Suprapubic skin (tissue), 4 donors: ENCODE data around the gene ZBTB40.

Experiments used
- POLR2A ChIP-seq, 2 donors: fragments of 450-650 bp; IDR thresholded peaks; one replicate each; pipeline ENCODE4 v1.6.1; 2017; ENCODE audit warnings: antibody characterized with exemption in 2 of 2, mild to moderate bottlenecking in 2 of 2, moderate library complexity in 2 of 2
- POLR2AphosphoS5 ChIP-seq, 3 donors: sonication (generic); formaldehyde crosslinking; IDR thresholded peaks; one replicate each; pipeline ENCODE4 v1.6.1; 2017; ENCODE audit warnings: antibody characterized with exemption in 3 of 3
- TF ChIP-seq, protein P1 (sequence below), 2 donors: fragments of 200-600 bp in 1 of 2; fragments of 450-650 bp in 1 of 2; sonication (generic) in 1 of 2; IDR thresholded peaks; one replicate each; pipeline ENCODE4 v1.5.1; 2016 to 2019; ENCODE audit warnings: antibody characterized with exemption in 2 of 2, mild to moderate bottlenecking in 1 of 2, moderate library complexity in 1 of 2

DNA sequence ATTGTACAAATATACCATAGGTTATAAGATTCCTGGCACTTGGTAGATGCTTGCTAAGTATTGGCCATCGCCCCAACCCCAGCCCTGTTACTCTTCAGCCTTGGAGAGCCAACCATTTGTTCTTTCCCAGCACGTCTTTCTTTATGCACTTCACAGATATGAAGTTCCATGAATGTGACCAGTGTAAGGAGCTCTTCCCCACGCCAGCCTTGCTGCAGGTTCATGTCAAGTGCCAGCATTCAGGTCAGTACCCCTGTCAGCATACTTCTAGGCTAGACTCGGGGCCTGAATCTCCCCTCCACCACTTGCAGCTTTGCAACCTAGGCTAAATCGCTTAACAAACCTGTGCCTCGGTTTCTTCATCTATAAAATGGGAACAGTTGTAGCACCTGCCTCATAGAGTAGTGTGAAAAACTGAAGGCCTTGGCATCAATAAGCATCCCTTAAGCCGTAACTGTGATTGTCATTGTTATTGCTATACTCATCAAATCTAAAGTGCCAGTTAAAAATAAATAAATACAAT lies 70.6 kb downstream of the ZBTB40 start:
- TF ChIP-seq, protein P1, sequence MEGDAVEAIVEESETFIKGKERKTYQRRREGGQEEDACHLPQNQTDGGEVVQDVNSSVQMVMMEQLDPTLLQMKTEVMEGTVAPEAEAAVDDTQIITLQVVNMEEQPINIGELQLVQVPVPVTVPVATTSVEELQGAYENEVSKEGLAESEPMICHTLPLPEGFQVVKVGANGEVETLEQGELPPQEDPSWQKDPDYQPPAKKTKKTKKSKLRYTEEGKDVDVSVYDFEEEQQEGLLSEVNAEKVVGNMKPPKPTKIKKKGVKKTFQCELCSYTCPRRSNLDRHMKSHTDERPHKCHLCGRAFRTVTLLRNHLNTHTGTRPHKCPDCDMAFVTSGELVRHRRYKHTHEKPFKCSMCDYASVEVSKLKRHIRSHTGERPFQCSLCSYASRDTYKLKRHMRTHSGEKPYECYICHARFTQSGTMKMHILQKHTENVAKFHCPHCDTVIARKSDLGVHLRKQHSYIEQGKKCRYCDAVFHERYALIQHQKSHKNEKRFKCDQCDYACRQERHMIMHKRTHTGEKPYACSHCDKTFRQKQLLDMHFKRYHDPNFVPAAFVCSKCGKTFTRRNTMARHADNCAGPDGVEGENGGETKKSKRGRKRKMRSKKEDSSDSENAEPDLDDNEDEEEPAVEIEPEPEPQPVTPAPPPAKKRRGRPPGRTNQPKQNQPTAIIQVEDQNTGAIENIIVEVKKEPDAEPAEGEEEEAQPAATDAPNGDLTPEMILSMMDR (IDR thresholded peaks at IDR 0.05) = no peak
- TF ChIP-seq POLR2AphosphoS5 (IDR thresholded peaks at IDR 0.05) (no peak), POLR2A (IDR thresholded peaks at IDR 0.05) (no peak)
